Vagina (tissue), 2 donors: ENCODE data around the gene ZNRF2. TPM values are rescaled to one million over a fixed set of nuclear protein-coding genes. Genes with fewer than 3 reads are reported as not detected.

Experiments used
- DNase-seq, 2 donors: peaks; one replicate each; pipeline ENCODE4 v3.0.0-alpha.2; 2017; ENCODE audit errors: extremely low spot score in 2 of 2
- H3K27ac ChIP-seq: fragments of 200-600 bp; sonication (generic); one replicate; pipeline ENCODE4 v1.5.1; 2019
- H3K27me3 ChIP-seq: fragments of 200-600 bp; sonication (generic); one replicate; pipeline ENCODE4 v1.5.1; 2019
- H3K36me3 ChIP-seq, 2 donors: fragments of 200-600 bp; sonication (generic); one replicate each; pipeline ENCODE4 v1.5.1; 2017 to 2019
- H3K4me1 ChIP-seq: fragments of 200-600 bp; sonication (generic); one replicate; pipeline ENCODE4 v1.5.1; 2019
- H3K4me3 ChIP-seq, 2 donors: fragments of 200-600 bp; sonication (generic); 1 replicate in 1 of 2; 2 replicates in 1 of 2; pipeline ENCODE4 v1.5.1; 2016 to 2019
- H3K9me3 ChIP-seq: fragments of 200-600 bp; sonication (generic); one replicate; pipeline ENCODE4 v1.5.1; 2019
- POLR2A ChIP-seq, 2 donors: fragments of 450-650 bp; IDR thresholded peaks; one replicate each; pipeline ENCODE4 v1.6.1; 2017; ENCODE audit warnings: antibody characterized with exemption in 2 of 2, mild to moderate bottlenecking in 2 of 2, moderate library complexity in 2 of 2
- POLR2AphosphoS5 ChIP-seq, 2 donors: sonication (generic); formaldehyde crosslinking; IDR thresholded peaks; one replicate each; pipeline ENCODE4 v1.9.0; 2017; ENCODE audit warnings: antibody characterized with exemption in 2 of 2, mild to moderate bottlenecking in 2 of 2, low read depth in 1 of 2; ENCODE audit not compliant: insufficient read depth in 1 of 2
- intact Hi-C: fragments of 100-400 bp; cut with DNase I; formaldehyde crosslinking; loops from one replicate; pipeline ENCODE4 v1.15.1; 2023
- total RNA-seq: library from RNA; depleted of rRNA; stranded (reverse); fragments of >200 nt; gene quantifications from one replicate; pipeline ENCODE4 v1.2.3, GENCODE V29; 2016
- TF ChIP-seq, protein P1 (sequence below), 3 experiments: fragments of 450-650 bp in 2 of 3; fragments of 200-600 bp in 1 of 3; sonication (generic) in 1 of 3; IDR thresholded peaks; one replicate each; pipeline ENCODE4 v1.5.1; 2017 to 2019; ENCODE audit warnings: antibody characterized with exemption in 3 of 3, mild to moderate bottlenecking in 2 of 3, moderate library complexity in 2 of 3

ZNRF2 gene
- total RNA-seq, 1 donor from 2014 or later: 21.9 TPM

DNA sequence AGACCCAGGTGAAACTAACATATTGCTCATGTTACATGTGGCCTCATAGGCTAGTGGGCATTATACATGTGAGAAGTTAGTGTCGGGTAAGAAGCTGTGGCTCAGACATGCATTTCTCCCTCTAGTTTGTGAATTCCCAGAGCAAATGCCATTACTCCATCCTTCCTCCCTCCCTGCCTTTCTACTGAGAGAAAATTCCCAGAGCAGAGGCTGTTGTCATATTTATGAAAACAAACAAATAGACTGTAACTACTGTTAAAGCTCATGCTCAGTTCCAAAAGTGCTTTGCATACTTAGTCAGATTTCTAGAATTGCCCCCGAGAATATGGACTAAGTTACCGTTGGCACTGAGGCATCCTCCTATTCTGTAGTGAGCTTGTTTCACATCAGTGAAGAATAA lies 29.0 kb downstream of the ZNRF2 start:
- intact Hi-C loops: no loop called here
- Histone ChIP-seq H3K36me3 (no peaks in the 10 kb centered on the region), H3K27ac (no peak overlapping the region), H3K27me3 (no peaks in the 10 kb centered on the region), H3K4me3 (no peak overlapping the region), H3K9me3 (no peaks in the 10 kb centered on the region), H3K4me1 (peaks cover 24% of the 10 kb centered on the region)
- no peak for DNase-seq
- TF ChIP-seq POLR2AphosphoS5 (IDR thresholded peaks at IDR 0.05; ENCODE audit: insufficient read depth in 1 of 2, low read depth in 1 of 2) (no peak), POLR2A (IDR thresholded peaks at IDR 0.05) (no peak)
- TF ChIP-seq, protein P1, sequence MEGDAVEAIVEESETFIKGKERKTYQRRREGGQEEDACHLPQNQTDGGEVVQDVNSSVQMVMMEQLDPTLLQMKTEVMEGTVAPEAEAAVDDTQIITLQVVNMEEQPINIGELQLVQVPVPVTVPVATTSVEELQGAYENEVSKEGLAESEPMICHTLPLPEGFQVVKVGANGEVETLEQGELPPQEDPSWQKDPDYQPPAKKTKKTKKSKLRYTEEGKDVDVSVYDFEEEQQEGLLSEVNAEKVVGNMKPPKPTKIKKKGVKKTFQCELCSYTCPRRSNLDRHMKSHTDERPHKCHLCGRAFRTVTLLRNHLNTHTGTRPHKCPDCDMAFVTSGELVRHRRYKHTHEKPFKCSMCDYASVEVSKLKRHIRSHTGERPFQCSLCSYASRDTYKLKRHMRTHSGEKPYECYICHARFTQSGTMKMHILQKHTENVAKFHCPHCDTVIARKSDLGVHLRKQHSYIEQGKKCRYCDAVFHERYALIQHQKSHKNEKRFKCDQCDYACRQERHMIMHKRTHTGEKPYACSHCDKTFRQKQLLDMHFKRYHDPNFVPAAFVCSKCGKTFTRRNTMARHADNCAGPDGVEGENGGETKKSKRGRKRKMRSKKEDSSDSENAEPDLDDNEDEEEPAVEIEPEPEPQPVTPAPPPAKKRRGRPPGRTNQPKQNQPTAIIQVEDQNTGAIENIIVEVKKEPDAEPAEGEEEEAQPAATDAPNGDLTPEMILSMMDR (IDR thresholded peaks at IDR 0.05): no peak

DNA sequence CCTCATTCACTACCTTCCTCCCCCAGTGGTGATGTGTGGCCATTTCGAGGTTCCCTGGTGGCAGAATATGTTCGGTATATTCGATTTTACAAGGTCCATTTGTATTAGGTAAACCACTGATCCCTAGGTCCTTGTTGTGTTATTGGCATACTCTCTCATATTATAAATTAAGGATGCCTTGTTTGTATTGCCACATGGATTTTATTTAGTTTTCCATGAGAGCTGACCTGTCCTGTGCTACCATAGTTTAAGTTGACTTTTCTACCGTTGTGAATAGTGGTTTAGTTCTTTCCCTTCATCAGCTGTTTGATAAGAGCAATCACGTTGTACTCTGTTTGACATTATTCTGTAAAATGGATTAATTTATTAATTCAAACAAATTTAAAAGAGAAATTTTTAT lies 29.4 kb downstream of the ZNRF2 start:
- no peaks in the 10 kb centered on the region for H3K27me3 ChIP-seq
- H3K27ac ChIP-seq: no peak overlapping the region
- DNase-seq: no peak
- H3K9me3 ChIP-seq: no peaks in the 10 kb centered on the region
- no peaks in the 10 kb centered on the region for H3K36me3 ChIP-seq
- no peak overlapping the region for H3K4me3 ChIP-seq
- no peak for TF ChIP-seq POLR2AphosphoS5 (IDR thresholded peaks at IDR 0.05; ENCODE audit: insufficient read depth in 1 of 2, low read depth in 1 of 2)
- TF ChIP-seq POLR2A (IDR thresholded peaks at IDR 0.05): no peak
- TF ChIP-seq, protein P1 (IDR thresholded peaks at IDR 0.05): no peak
- H3K4me1 ChIP-seq: peaks cover 28% of the 10 kb centered on the region
- intact Hi-C loops: no loop called here

DNA sequence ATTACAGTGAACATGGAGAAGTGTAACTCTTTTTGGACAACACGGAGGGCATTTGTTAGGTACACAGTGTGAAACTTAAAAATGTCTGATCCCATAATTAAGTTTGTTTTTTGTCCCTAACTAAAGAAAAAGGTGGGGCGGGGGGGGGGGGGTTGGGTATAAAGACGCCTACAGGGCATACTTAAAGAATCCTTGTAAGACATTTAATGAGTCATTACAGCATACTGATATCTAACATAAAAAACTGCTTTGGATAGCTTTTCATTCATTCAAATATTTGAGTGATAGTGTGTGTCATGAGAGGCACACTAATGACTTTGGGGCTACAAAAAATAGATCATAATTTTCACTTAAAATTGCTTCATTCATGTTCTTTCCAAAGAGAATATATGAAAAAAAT lies 31.2 kb downstream of the ZNRF2 start:
- no peaks in the 10 kb centered on the region for H3K9me3 ChIP-seq
- H3K27ac ChIP-seq: no peak overlapping the region
- peaks cover 19% of the 10 kb centered on the region for H3K4me1 ChIP-seq
- H3K36me3 ChIP-seq: no peaks in the 10 kb centered on the region
- TF ChIP-seq POLR2AphosphoS5 (IDR thresholded peaks at IDR 0.05; ENCODE audit: insufficient read depth in 1 of 2, low read depth in 1 of 2) (no peak), POLR2A (IDR thresholded peaks at IDR 0.05) (no peak)
- TF ChIP-seq, protein P1 (IDR thresholded peaks at IDR 0.05): no peak
- no peak overlapping the region for H3K4me3 ChIP-seq
- no peaks in the 10 kb centered on the region for H3K27me3 ChIP-seq
- DNase-seq: no peak
- intact Hi-C loops: no loop called here

DNA sequence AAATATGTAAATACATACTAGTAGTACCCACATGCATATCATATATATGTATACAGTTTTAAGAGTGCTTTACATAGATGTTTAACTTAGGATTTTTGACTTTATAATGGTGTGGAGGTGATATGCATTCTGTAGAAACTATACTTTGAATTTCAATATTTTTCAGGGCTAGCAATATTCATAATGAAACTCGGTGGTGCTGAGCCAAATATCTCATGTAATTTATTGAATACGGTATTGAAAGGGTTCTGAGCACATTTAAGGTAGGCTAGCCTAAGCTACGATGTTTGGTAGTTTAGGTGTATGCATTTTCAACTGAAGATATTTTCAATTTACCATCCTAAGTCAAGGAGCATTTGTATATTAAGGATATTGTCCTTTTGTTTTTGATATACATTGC lies 36.0 kb downstream of the ZNRF2 start:
- no peaks in the 10 kb centered on the region for H3K9me3 ChIP-seq
- intact Hi-C loops: no loop called here
- no peaks in the 10 kb centered on the region for H3K27me3 ChIP-seq
- peaks cover 42% of the 10 kb centered on the region for H3K4me1 ChIP-seq
- H3K4me3 ChIP-seq: no peak overlapping the region
- H3K27ac ChIP-seq: no peak overlapping the region
- H3K36me3 ChIP-seq: no peaks in the 10 kb centered on the region
- DNase-seq: no peak
- TF ChIP-seq, protein P1 (IDR thresholded peaks at IDR 0.05): no peak
- TF ChIP-seq POLR2AphosphoS5 (IDR thresholded peaks at IDR 0.05; ENCODE audit: insufficient read depth in 1 of 2, low read depth in 1 of 2) (no peak), POLR2A (IDR thresholded peaks at IDR 0.05) (no peak)

DNA sequence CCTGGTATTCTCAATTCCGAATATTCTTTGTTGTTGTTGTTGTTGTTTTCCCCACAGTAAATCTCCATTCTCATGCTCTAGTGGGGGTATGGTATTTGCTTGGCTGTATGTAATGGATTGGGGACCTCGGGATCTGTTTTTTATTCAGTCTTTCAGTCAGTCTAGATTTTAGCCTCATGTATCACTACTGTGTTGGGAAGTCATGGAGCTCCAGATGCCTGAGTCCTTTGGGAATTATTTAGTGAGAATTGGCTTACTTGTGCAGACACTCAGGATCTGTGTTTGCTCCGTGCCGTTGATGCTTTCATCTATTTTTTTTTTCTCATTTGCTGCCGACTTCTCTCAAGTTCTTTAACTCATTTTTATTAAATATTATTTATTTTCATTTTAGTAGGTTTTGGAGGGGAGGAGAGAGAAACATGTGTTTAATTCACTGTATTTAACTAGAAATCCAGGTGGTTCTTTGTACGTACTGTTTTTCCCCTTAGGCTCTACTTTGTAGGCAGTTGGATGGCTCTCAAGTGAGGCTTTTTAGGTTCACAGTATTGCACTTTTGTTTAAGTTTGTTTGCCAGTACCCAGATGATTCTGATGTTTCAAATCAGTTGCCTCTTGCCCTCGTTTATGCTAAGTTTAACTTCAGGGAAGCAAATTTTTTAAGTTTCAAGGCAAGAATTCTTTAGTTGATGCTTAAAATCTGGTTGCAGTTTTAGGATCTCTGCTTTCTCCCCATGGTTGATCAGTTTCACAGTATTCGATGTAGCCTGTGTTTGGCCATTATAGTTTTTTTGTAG lies 36.9 kb downstream of the ZNRF2 start:
- no peak for DNase-seq
- intact Hi-C loops: no loop called here
- Histone ChIP-seq H3K4me3 (peak overlapping the region; percentile 0 to 16), H3K27me3 (no peaks in the 10 kb centered on the region), H3K9me3 (no peaks in the 10 kb centered on the region), H3K4me1 (peaks cover 42% of the 10 kb centered on the region), H3K27ac (peak overlapping the region; percentile 59), H3K36me3 (no peaks in the 10 kb centered on the region)
- TF ChIP-seq POLR2A (IDR thresholded peaks at IDR 0.05) (no peak), POLR2AphosphoS5 (IDR thresholded peaks at IDR 0.05; ENCODE audit: insufficient read depth in 1 of 2, low read depth in 1 of 2) (no peak)
- TF ChIP-seq, protein P1 (IDR thresholded peaks at IDR 0.05): no peak
